ENCODE data around the gene DTD2.

The DTD2 gene

GRCh38 chr14:31426663-31427062, 30.6 kb downstream of the DTD2 start:
- no peaks in the 10 kb centered on the region for H3K9me3 Mint-ChIP-seq
- H3K27me3 Mint-ChIP-seq, result no peaks in the 10 kb centered on the region
- H3K27ac Mint-ChIP-seq, result no peak overlapping the region
- H3K4me1 Mint-ChIP-seq (ENCODE audit: low read depth), result peaks cover 21% of the 10 kb centered on the region
- peaks cover 4% of the 10 kb centered on the region for H3K36me3 Mint-ChIP-seq (ENCODE audit: low read depth)
- no peak overlapping the region for H3K4me3 Mint-ChIP-seq

- H3K4me3 Mint-ChIP-seq, result no peak overlapping the region
- H3K27ac Mint-ChIP-seq, result no peak overlapping the region
- peaks cover 29% of the 10 kb centered on the region for H3K4me1 Mint-ChIP-seq (ENCODE audit: low read depth)
- no peaks in the 10 kb centered on the region for H3K9me3 Mint-ChIP-seq
- no peaks in the 10 kb centered on the region for H3K36me3 Mint-ChIP-seq (ENCODE audit: low read depth)
- no peaks in the 10 kb centered on the region for H3K27me3 Mint-ChIP-seq
Measured at GRCh38 chr14:31425905-31426304, 31.4 kb downstream of the DTD2 start.

- Mint-ChIP-seq H3K27ac (peak overlapping the region; percentile 96), H3K4me1 (ENCODE audit: low read depth) (peaks cover 28% of the 10 kb centered on the region), H3K4me3 (peak overlapping the region; percentile 93), H3K9me3 (no peaks in the 10 kb centered on the region), H3K27me3 (no peaks in the 10 kb centered on the region), H3K36me3 (ENCODE audit: low read depth) (no peaks in the 10 kb centered on the region)
Measured at GRCh38 chr14:31421200-31421599, 36.1 kb downstream of the DTD2 start.

- H3K4me1 Mint-ChIP-seq (ENCODE audit: low read depth), result peaks cover 28% of the 10 kb centered on the region
- H3K9me3 Mint-ChIP-seq, result no peaks in the 10 kb centered on the region
- H3K4me3 Mint-ChIP-seq, result peak within 1 kb of the TSS; percentile 93
- no peaks in the 10 kb centered on the region for H3K36me3 Mint-ChIP-seq (ENCODE audit: low read depth)
- H3K27ac Mint-ChIP-seq, result peak within 1 kb of the TSS; percentile 96
- H3K27me3 Mint-ChIP-seq, result no peaks in the 10 kb centered on the region
Measured at GRCh38 chr14:31420319-31421111, 36.8 kb downstream of the DTD2 start, which contains the start of gene HEATR5A. Gene HEATR5A (minus strand): TSS chr14:31420550. CDS start chr14:31402975, 17,575 bp downstream.

- H3K27ac Mint-ChIP-seq, result peak overlapping the region; percentile 96
- H3K27me3 Mint-ChIP-seq, result no peaks in the 10 kb centered on the region
- H3K4me1 Mint-ChIP-seq (ENCODE audit: low read depth), result peaks cover 28% of the 10 kb centered on the region
- H3K36me3 Mint-ChIP-seq (ENCODE audit: low read depth), result no peaks in the 10 kb centered on the region
- peak overlapping the region; percentile 93 for H3K4me3 Mint-ChIP-seq
- H3K9me3 Mint-ChIP-seq, result no peaks in the 10 kb centered on the region
Measured at GRCh38 chr14:31419967-31420318, 37.4 kb downstream of the DTD2 start.

GRCh38 chr14:31419179-31419966, 37.9 kb downstream of the DTD2 start:
- H3K27ac Mint-ChIP-seq, result peak overlapping the region; percentile 4
- no peaks in the 10 kb centered on the region for H3K9me3 Mint-ChIP-seq
- no peaks in the 10 kb centered on the region for H3K27me3 Mint-ChIP-seq
- no peaks in the 10 kb centered on the region for H3K36me3 Mint-ChIP-seq (ENCODE audit: low read depth)
- peak overlapping the region; percentile 93 for H3K4me3 Mint-ChIP-seq
- peaks cover 28% of the 10 kb centered on the region for H3K4me1 Mint-ChIP-seq (ENCODE audit: low read depth)

GRCh38 chr14:31418440-31418839, 38.9 kb downstream of the DTD2 start:
- Mint-ChIP-seq H3K4me3 (peak overlapping the region; percentile 17), H3K27me3 (no peaks in the 10 kb centered on the region), H3K4me1 (ENCODE audit: low read depth) (peaks cover 33% of the 10 kb centered on the region), H3K27ac (no peak overlapping the region), H3K9me3 (no peaks in the 10 kb centered on the region), H3K36me3 (ENCODE audit: low read depth) (no peaks in the 10 kb centered on the region)

GRCh38 chr14:31414190-31414833, 43.0 kb downstream of the DTD2 start:
- Mint-ChIP-seq H3K27ac (no peak overlapping the region), H3K4me1 (ENCODE audit: low read depth) (peaks cover 30% of the 10 kb centered on the region), H3K27me3 (no peaks in the 10 kb centered on the region), H3K9me3 (no peaks in the 10 kb centered on the region), H3K36me3 (ENCODE audit: low read depth) (peaks cover 5% of the 10 kb centered on the region), H3K4me3 (no peak overlapping the region)

GRCh38 chr14:31411218-31411727, 46.0 kb downstream of the DTD2 start:
- Mint-ChIP-seq H3K9me3 (no peaks in the 10 kb centered on the region), H3K27ac (no peak overlapping the region), H3K27me3 (no peaks in the 10 kb centered on the region), H3K36me3 (ENCODE audit: low read depth) (peaks cover 5% of the 10 kb centered on the region), H3K4me1 (ENCODE audit: low read depth) (peaks cover 27% of the 10 kb centered on the region), H3K4me3 (no peak overlapping the region)

GRCh38 chr14:31410048-31410650, 47.2 kb downstream of the DTD2 start:
- H3K9me3 Mint-ChIP-seq, result no peaks in the 10 kb centered on the region
- H3K27ac Mint-ChIP-seq, result no peak overlapping the region
- H3K36me3 Mint-ChIP-seq (ENCODE audit: low read depth), result peaks cover 5% of the 10 kb centered on the region

GRCh38 chr14:31408421-31408820, 48.9 kb downstream of the DTD2 start:
- Mint-ChIP-seq H3K27ac (no peak overlapping the region), H3K9me3 (no peaks in the 10 kb centered on the region), H3K27me3 (no peaks in the 10 kb centered on the region), H3K4me1 (ENCODE audit: low read depth) (peaks cover 22% of the 10 kb centered on the region), H3K36me3 (ENCODE audit: low read depth) (peaks cover 5% of the 10 kb centered on the region), H3K4me3 (no peak overlapping the region)

More at GRCh38 chr14:31410048-31410650, 47.2 kb downstream of the DTD2 start:
- H3K4me1 Mint-ChIP-seq (ENCODE audit: low read depth), result peaks cover 27% of the 10 kb centered on the region
- no peak overlapping the region for H3K4me3 Mint-ChIP-seq
- H3K27me3 Mint-ChIP-seq, result no peaks in the 10 kb centered on the region

- H3K36me3 Mint-ChIP-seq (ENCODE audit: low read depth), result peaks cover 23% of the 10 kb centered on the region
- H3K27me3 Mint-ChIP-seq, result no peaks in the 10 kb centered on the region
- H3K9me3 Mint-ChIP-seq, result no peaks in the 10 kb centered on the region
- no peak overlapping the region for H3K4me3 Mint-ChIP-seq
- peaks cover 18% of the 10 kb centered on the region for H3K4me1 Mint-ChIP-seq (ENCODE audit: low read depth)
- no peak overlapping the region for H3K27ac Mint-ChIP-seq
Measured at GRCh38 chr14:31405599-31406232, 51.6 kb downstream of the DTD2 start.

- peaks cover 18% of the 10 kb centered on the region for H3K4me1 Mint-ChIP-seq (ENCODE audit: low read depth)
- no peaks in the 10 kb centered on the region for H3K27me3 Mint-ChIP-seq
Measured at GRCh38 chr14:31405106-31405505, 52.2 kb downstream of the DTD2 start.

GRCh38 chr14:31403707-31404106, 53.6 kb downstream of the DTD2 start:
- no peaks in the 10 kb centered on the region for H3K9me3 Mint-ChIP-seq
- peaks cover 25% of the 10 kb centered on the region for H3K36me3 Mint-ChIP-seq (ENCODE audit: low read depth)
- H3K27me3 Mint-ChIP-seq, result no peaks in the 10 kb centered on the region

More at GRCh38 chr14:31405106-31405505, 52.2 kb downstream of the DTD2 start:
- Mint-ChIP-seq H3K9me3 (no peaks in the 10 kb centered on the region), H3K36me3 (ENCODE audit: low read depth) (peaks cover 26% of the 10 kb centered on the region), H3K4me3 (no peak overlapping the region), H3K27ac (no peak overlapping the region)

More at GRCh38 chr14:31403707-31404106, 53.6 kb downstream of the DTD2 start:
- Mint-ChIP-seq H3K27ac (no peak overlapping the region), H3K4me3 (no peak overlapping the region), H3K4me1 (ENCODE audit: low read depth) (peaks cover 12% of the 10 kb centered on the region)

All from stimulated activated naive CD8-positive, alpha-beta T cell treated with anti-CD3 and anti-CD28 coated beads, Interleukin-15, Interleukin-2, amounts not matched to agents 100 ng/mL and 50 ng/mL, for 24 hours (primary cell).